Pancreas (tissue), 10 donors: Measurements from ENCODE around the gene KCNH8. TPM values are rescaled to one million over a fixed set of nuclear protein-coding genes. Genes with fewer than 3 reads are reported as not detected.

Experiments used
- ATAC-seq, 4 donors: fragments of 200-7000 bp; cut with Tn5 transposase; one replicate each; pipeline versions ENCODE4 v1.8.0 to v1.9.1; 2020; ENCODE audit warnings: mild to moderate bottlenecking in 4 of 4, moderate library complexity in 4 of 4
- DNase-seq, 6 donors: peaks; one replicate each; pipeline ENCODE4 v3.0.0-alpha.2; 2020
- FAIRE-seq: peaks from 2 replicates; lab custom pipeline; 2012; peaks lifted over from hg19 to GRCh38; lab: Jason Lieb, UNC
- H3K27ac ChIP-seq, 4 donors: fragments of 200-600 bp; sonication (generic); 1 replicate in 3 of 4; 2 replicates in 1 of 4; pipeline versions ENCODE4 v1.5.0 to v1.8.0; 2020
- H3K27me3 ChIP-seq, 4 donors: fragments of 200-600 bp; one replicate each; pipeline ENCODE4 v1.8.0; 2021
- H3K36me3 ChIP-seq, 3 donors: fragments of 200-600 bp; sonication (generic) in 1 of 3; one replicate each; pipeline versions ENCODE4 v1.5.0 to v1.8.0; 2020 to 2021
- H3K4me1 ChIP-seq, 3 donors: fragments of 200-600 bp; one replicate each; pipeline ENCODE4 v1.8.0; 2021
- H3K4me3 ChIP-seq, 4 donors: fragments of 200-600 bp; sonication (generic) in 2 of 4; one replicate each; pipeline versions ENCODE4 v1.5.0 to v1.8.0; 2020 to 2021
- H3K9me3 ChIP-seq, 4 donors: fragments of 200-600 bp; one replicate each; pipeline ENCODE4 v1.8.0; 2021
- CTCF ChIP-seq, 4 donors: fragments of 200-600 bp; sonication (generic) in 3 of 4; IDR thresholded peaks; one replicate each; pipeline versions ENCODE4 v1.5.0 to v1.8.0; 2021; ENCODE audit warnings: antibody characterized with exemption in 4 of 4
- WGBS, 2 donors: extraction: QIAGEN DNeasy Blood & Tissue Kit; methylation state at CpG; one replicate each; pipeline ENCODE4 v1.1.7; 2013; 5-methylcytosine and 5-hydroxymethylcytosine counted together
- intact Hi-C, 3 donors: fragments of 100-400 bp; cut with DNase I; formaldehyde crosslinking; loops; one replicate each; pipeline versions ENCODE4 v1.11.1 to v1.14.2; 2022
- polyA plus RNA-seq, 2 donors: library from polyadenylated mRNA; stranded (reverse); fragments of 200-250 nt; gene quantifications; one replicate each; pipeline ENCODE4 v1.2.3, GENCODE V29; 2013
- total RNA-seq, 6 donors: library from RNA; stranded (reverse); fragmentation: NEBNext Ultra II Directional in 4 of 6; extraction: Animal tissue kit (Norgen Biotek cat#: 25700) in 4 of 6; gene quantifications; one replicate each; pipeline versions ENCODE4 v1.2.1 to v1.2.4, GENCODE V29; 2021 to 2023
- donor health status: healthy with polysubstance abuse.
- donor health status: DM: no; HTN: no; CAD: no; lungs with moderate emphysema.
- donor health status: DM: no; HTN: no; CAD: no.
- donor health status: control.
- donor health status: control.
- donor health status: Bipolar disorder and iron deficiency.
- donor health status: DM: yes; HTN: yes; CAD: no.
- donor health status: DM: no; HTN: no; CAD: no.
- donor health status: DM: no; HTN: no; CAD: no.
- donor health status: DM: yes; HTN: yes; CAD: no.

The KCNH8 gene
- total and polyA plus RNA-seq, 8 donors, result 0.51 to 2.6 (median 1.0) TPM

GRCh38 chr3:19124752-19125151 lies 23.6 kb upstream of the KCNH8 start:
- 54 to 79% methylated on average over 1 of the region's 1 CpG for WGBS, 2 donors
- H3K36me3 ChIP-seq, result no peaks in the 10 kb centered on the region
- DNase-seq, result no peak
- FAIRE-seq, result no peak
- TF ChIP-seq CTCF (IDR thresholded peaks at IDR 0.05), result no peak
- H3K27ac ChIP-seq, result no peak overlapping the region
- no peak overlapping the region for H3K4me3 ChIP-seq
- intact Hi-C loops, result no loop called here
- no peaks in the 10 kb centered on the region for H3K27me3 ChIP-seq
- H3K4me1 ChIP-seq, result no peaks in the 10 kb centered on the region
- no peak for ATAC-seq
- H3K9me3 ChIP-seq, result no peaks in the 10 kb centered on the region

GRCh38 chr3:19139863-19140262 lies 8.4 kb upstream of the KCNH8 start:
- WGBS, 2 donors, result 62 to 68% methylated on average over 1 of the region's 1 CpG
- Histone ChIP-seq H3K9me3 (no peaks in the 10 kb centered on the region), H3K27ac (no peak overlapping the region), H3K27me3 (no peaks in the 10 kb centered on the region), H3K4me3 (no peak overlapping the region), H3K36me3 (no peaks in the 10 kb centered on the region), H3K4me1 (no peaks in the 10 kb centered on the region)
- DNase-seq, result no peak
- no peak for TF ChIP-seq CTCF (IDR thresholded peaks at IDR 0.05)
- no peak for ATAC-seq
- FAIRE-seq, result no peak
- intact Hi-C loops, result no loop called here

- FAIRE-seq (no peak), ATAC-seq (peak; percentile 80 to 88 (median 84)), DNase-seq (peak; percentile 71 to 92 (median 84))
- WGBS, 2 donors, result 0 to 1% methylated on average over 41 to 60 of the region's 60 CpGs
- Histone ChIP-seq H3K4me1 (peaks cover 0 to 11% (median 0%) of the 10 kb centered on the region in 3 donors), H3K9me3 (no peaks in the 10 kb centered on the region), H3K27me3 (no peaks in the 10 kb centered on the region), H3K36me3 (no peaks in the 10 kb centered on the region), H3K27ac (peak overlapping the region; percentile 71 to 83 (median 77)), H3K4me3 (peak overlapping the region; percentile 36 to 67 (median 62))
- intact Hi-C loops, result no loop called here
- TF ChIP-seq CTCF (IDR thresholded peaks at IDR 0.05), result peak; percentile 2 to 41 (median 19)
Measured at GRCh38 chr3:19146685-19147650, 1.3 kb upstream of the KCNH8 start.

GRCh38 chr3:19148768-19149091 lies 420 bp downstream of the KCNH8 start:
- peak in 1 of 4 donors; percentile 1 for ATAC-seq
- peak overlapping the region in 2 of 4 donors; percentile 74 to 80 for H3K27ac ChIP-seq
- peaks cover 0 to 11% (median 0%) of the 10 kb centered on the region in 3 donors for H3K4me1 ChIP-seq
- intact Hi-C loops, result no loop called here
- TF ChIP-seq CTCF (IDR thresholded peaks at IDR 0.05), result no peak
- no peak for FAIRE-seq
- no peaks in the 10 kb centered on the region for H3K27me3 ChIP-seq
- 1 to 2% methylated on average over 12 of the region's 12 CpGs for WGBS, 2 donors
- no peaks in the 10 kb centered on the region for H3K36me3 ChIP-seq
- no peaks in the 10 kb centered on the region for H3K9me3 ChIP-seq
- no peak for DNase-seq
- H3K4me3 ChIP-seq, result peak overlapping the region; percentile 36 to 67 (median 62)

GRCh38 chr3:19149368-19149767 lies 1.1 kb downstream of the KCNH8 start:
- intact Hi-C loops, result no loop called here
- H3K27ac ChIP-seq, result no peak overlapping the region
- WGBS, 2 donors, result 3 to 4% methylated on average over 6 of the region's 6 CpGs
- no peaks in the 10 kb centered on the region for H3K36me3 ChIP-seq
- FAIRE-seq, result no peak
- TF ChIP-seq CTCF (IDR thresholded peaks at IDR 0.05), result no peak
- peak in 1 of 6 donors; percentile 29 for DNase-seq
- H3K27me3 ChIP-seq, result no peaks in the 10 kb centered on the region
- H3K9me3 ChIP-seq, result no peaks in the 10 kb centered on the region
- peaks cover 0 to 11% (median 0%) of the 10 kb centered on the region in 3 donors for H3K4me1 ChIP-seq
- peak in 1 of 4 donors; percentile 10 for ATAC-seq
- H3K4me3 ChIP-seq, result no peak overlapping the region
